ENCODE data around the gene LMO7. TPM values are rescaled to one million over a fixed set of nuclear protein-coding genes. Genes with fewer than 3 reads are reported as not detected.

Gene LMO7
- total RNA-seq, 1 donor from 2014 or later: 447 TPM

DNA sequence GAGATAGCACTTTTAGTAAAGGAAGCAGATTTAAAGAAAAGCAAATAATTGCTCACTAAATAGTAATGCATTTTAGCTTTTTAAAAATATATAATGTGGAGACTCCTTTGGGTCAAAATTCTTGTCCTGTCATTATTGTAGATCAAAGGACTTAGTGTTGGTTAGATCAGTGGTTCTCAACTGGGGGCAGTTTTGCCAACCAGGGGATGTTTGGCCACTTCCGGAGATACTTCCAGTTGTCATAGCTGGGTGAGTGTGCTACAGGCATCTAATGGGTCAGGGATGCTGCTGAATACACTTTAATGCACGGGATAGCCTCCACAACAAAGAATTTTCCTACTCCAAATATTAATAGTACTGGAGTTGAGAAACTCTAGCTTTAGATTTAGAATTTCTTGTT lies 126.8 kb downstream of the LMO7 start:
- H3K36me3 ChIP-seq: no peaks in the 10 kb centered on the region
- H3K27me3 ChIP-seq (ENCODE audit: low read depth): no peaks in the 10 kb centered on the region
- H3K4me3 ChIP-seq: peak overlapping the region; percentile 47
- no peak for ATAC-seq
- TF ChIP-seq, protein P1, sequence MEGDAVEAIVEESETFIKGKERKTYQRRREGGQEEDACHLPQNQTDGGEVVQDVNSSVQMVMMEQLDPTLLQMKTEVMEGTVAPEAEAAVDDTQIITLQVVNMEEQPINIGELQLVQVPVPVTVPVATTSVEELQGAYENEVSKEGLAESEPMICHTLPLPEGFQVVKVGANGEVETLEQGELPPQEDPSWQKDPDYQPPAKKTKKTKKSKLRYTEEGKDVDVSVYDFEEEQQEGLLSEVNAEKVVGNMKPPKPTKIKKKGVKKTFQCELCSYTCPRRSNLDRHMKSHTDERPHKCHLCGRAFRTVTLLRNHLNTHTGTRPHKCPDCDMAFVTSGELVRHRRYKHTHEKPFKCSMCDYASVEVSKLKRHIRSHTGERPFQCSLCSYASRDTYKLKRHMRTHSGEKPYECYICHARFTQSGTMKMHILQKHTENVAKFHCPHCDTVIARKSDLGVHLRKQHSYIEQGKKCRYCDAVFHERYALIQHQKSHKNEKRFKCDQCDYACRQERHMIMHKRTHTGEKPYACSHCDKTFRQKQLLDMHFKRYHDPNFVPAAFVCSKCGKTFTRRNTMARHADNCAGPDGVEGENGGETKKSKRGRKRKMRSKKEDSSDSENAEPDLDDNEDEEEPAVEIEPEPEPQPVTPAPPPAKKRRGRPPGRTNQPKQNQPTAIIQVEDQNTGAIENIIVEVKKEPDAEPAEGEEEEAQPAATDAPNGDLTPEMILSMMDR (IDR thresholded peaks at IDR 0.05): no peak
- no peak for DNase-seq
- intact Hi-C loops (cut with DNase I): no loop called here
- H3K4me1 ChIP-seq: no peaks in the 10 kb centered on the region
- H3K9me3 ChIP-seq: no peaks in the 10 kb centered on the region
- H3K27ac ChIP-seq: peak overlapping the region; percentile 88

GRCh38 chr13:75763512-75763911 lies 127.4 kb downstream of the LMO7 start:
- ATAC-seq: no peak
- H3K27ac ChIP-seq: peak overlapping the region; percentile 88
- no peaks in the 10 kb centered on the region for H3K36me3 ChIP-seq
- no peak for DNase-seq
- TF ChIP-seq, protein P1 (IDR thresholded peaks at IDR 0.05): no peak
- no peaks in the 10 kb centered on the region for H3K27me3 ChIP-seq (ENCODE audit: low read depth)
- H3K9me3 ChIP-seq: no peaks in the 10 kb centered on the region
- intact Hi-C loops (cut with DNase I): no loop called here
- H3K4me1 ChIP-seq: no peaks in the 10 kb centered on the region
- peak overlapping the region; percentile 47 for H3K4me3 ChIP-seq

DNA sequence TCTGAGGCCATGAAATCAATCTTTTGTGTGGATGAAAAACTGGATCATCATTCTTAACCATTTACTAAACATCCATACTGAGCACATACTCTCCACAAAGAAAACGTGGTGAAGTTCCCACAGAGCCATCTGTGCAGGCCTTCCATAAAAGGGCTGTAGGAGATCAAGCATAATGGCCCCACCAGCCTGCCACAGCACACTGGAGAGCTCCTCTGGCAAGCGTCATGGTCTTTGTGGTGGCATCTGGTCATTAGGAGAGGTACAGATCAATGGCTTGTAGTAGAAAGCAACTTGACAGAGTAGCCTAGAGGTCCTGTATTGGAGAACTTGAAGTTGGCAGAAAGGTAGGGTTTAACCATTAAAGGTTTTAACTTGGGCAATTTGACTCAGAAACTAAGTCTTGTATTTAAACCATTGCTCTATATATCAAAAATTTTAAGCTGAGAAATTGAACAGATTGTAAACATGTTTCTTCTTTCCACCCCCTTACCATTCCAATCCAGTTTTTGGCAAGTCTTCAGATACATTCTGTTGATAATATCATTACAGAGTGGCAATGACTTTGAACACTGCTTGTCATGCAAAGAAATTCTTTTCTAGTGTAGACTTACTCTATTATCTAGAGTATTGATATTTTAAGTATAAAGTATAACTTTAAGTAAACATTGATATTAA lies 128.3 kb downstream of the LMO7 start:
- Histone ChIP-seq H3K27me3 (ENCODE audit: low read depth) (no peaks in the 10 kb centered on the region), H3K36me3 (no peaks in the 10 kb centered on the region), H3K9me3 (no peaks in the 10 kb centered on the region), H3K4me3 (peak overlapping the region; percentile 47), H3K27ac (peak overlapping the region; percentile 88), H3K4me1 (no peaks in the 10 kb centered on the region)
- ATAC-seq (no peak), DNase-seq (no peak)
- intact Hi-C loops (cut with DNase I): no loop called here
- TF ChIP-seq, protein P1 (IDR thresholded peaks at IDR 0.05): no peak

DNA sequence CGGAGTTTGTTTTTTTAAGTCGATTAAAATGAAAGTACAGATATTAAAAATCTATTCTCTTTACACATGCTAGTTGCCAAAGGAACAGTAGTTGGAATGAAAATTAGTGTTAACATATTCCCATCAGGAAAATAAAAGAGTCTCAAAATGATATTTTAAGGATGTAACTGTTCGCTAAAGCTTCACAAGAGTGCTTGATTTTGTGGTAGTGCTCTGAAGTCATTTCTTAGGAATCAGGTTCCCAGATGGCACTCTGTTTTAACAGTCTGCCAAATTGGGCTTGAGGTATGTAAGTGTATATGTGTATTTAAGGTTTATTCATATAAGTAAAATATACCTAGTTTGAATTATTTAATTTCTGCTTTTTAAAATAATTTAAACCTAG lies 128.8 kb downstream of the LMO7 start:
- TF ChIP-seq, protein P1 (IDR thresholded peaks at IDR 0.05): no peak
- no peaks in the 10 kb centered on the region for H3K9me3 ChIP-seq
- no peaks in the 10 kb centered on the region for H3K27me3 ChIP-seq (ENCODE audit: low read depth)
- ATAC-seq: no peak
- H3K36me3 ChIP-seq: no peaks in the 10 kb centered on the region
- H3K4me3 ChIP-seq: peak overlapping the region; percentile 47
- no peaks in the 10 kb centered on the region for H3K4me1 ChIP-seq
- DNase-seq: no peak
- intact Hi-C loops (cut with DNase I): no loop called here
- peak overlapping the region; percentile 88 for H3K27ac ChIP-seq

GRCh38 chr13:75766636-75767035 lies 130.5 kb downstream of the LMO7 start:
- H3K36me3 ChIP-seq: no peaks in the 10 kb centered on the region
- H3K4me3 ChIP-seq: peak overlapping the region; percentile 47
- TF ChIP-seq, protein P1 (IDR thresholded peaks at IDR 0.05): no peak
- intact Hi-C loops (cut with DNase I): no loop called here
- no peak for ATAC-seq
- H3K27me3 ChIP-seq (ENCODE audit: low read depth): no peaks in the 10 kb centered on the region
- no peak for DNase-seq
- peaks cover 12% of the 10 kb centered on the region for H3K4me1 ChIP-seq
- no peaks in the 10 kb centered on the region for H3K9me3 ChIP-seq
- peak overlapping the region; percentile 42 for H3K27ac ChIP-seq

All from lower lobe of right lung (tissue), 2 donors.